Measurements from ENCODE around the gene LRMDA.

GRCh38 chr10:75755528-75755927, 324.1 kb downstream of the LRMDA start:
- TF ChIP-seq, protein P1, sequence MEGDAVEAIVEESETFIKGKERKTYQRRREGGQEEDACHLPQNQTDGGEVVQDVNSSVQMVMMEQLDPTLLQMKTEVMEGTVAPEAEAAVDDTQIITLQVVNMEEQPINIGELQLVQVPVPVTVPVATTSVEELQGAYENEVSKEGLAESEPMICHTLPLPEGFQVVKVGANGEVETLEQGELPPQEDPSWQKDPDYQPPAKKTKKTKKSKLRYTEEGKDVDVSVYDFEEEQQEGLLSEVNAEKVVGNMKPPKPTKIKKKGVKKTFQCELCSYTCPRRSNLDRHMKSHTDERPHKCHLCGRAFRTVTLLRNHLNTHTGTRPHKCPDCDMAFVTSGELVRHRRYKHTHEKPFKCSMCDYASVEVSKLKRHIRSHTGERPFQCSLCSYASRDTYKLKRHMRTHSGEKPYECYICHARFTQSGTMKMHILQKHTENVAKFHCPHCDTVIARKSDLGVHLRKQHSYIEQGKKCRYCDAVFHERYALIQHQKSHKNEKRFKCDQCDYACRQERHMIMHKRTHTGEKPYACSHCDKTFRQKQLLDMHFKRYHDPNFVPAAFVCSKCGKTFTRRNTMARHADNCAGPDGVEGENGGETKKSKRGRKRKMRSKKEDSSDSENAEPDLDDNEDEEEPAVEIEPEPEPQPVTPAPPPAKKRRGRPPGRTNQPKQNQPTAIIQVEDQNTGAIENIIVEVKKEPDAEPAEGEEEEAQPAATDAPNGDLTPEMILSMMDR (IDR thresholded peaks at IDR 0.05 in 2 of 3, conservative IDR thresholded peaks at IDR 0.05 in 1 of 3; ENCODE audit: borderline replicate concordance in 1 of 3, insufficient read depth in 1 of 3, low read depth in 2 of 3, low read length in 2 of 3) = no peak
- TF ChIP-seq POLR2A (IDR thresholded peaks at IDR 0.05; ENCODE audit: borderline replicate concordance, extremely low read depth, insufficient read depth, insufficient read length) (no peak), EZH2phosphoT487 (IDR thresholded peaks at IDR 0.05; ENCODE audit: borderline replicate concordance) (no peak)

Measured in HCT116 (cell line).